T-helper 22 cell (primary cell): ENCODE measurements around the gene FARS2.

Experiments used
- DNase-seq: peaks from one replicate; pipeline ENCODE4 v3.0.0-alpha.2; 2020; ENCODE audit warnings: low read depth

The FARS2 gene

DNA sequence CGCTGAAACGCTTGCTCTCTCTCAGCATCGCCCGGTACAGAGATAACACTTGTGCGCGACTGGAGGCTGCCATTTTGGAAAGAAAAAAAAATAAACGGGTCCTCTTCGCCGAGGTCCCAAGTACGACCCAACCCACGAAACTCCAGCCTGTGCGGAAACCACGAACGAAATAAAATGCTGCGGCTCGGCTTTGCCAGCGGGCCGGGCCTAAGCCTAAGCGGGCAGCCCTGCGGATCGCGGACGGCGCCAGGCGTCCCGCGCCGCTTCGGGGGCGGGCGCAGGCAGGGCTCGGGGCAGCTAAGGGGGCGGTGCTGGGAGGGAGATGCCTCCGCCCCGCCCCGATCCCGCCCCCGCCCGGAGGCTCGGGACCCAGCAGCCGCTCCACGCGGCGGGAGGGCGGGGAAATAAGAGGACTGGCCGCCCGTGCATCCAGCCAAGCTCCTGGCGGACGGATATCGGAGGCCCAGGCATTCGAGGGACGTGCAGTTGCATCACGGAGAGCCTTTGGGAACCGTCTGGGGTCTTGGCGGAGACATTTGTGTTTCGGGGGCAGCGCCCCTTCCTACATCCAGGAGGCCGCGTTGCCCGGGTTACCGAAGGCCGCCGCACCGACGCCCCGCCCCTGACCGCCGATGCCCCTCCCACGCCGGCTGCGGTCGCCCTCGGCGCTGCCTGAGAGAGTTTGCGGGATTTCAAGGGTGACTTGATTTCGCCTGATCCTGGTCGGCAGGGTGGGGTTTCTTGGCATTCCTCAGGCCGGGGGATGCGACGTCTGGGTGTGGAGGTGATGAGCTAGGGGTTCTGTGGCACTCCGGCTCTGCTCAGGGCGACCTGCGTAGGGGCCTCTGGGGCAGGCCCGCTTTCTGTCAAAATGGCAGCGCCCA is at the start of gene FARS2, which contains the start of gene LYRM4:
FARS2 (plus strand) TSS at position 853 of the 884 bp plus-strand sequence.
LYRM4 (minus strand) TSS at position 290 of the 884 bp plus-strand sequence; CDS start at position 73, 217 bp downstream.
- DNase-seq = peak; percentile 80

GRCh38 chr6:5213836-5214235 is 47.5 kb upstream of the FARS2 start:
- DNase-seq = no peak

GRCh38 chr6:5214570-5215052 is 46.7 kb upstream of the FARS2 start:
- DNase-seq = no peak

GRCh38 chr6:5215159-5215558 is 46.2 kb upstream of the FARS2 start:
- DNase-seq = no peak

GRCh38 chr6:5215799-5216198 is 45.5 kb upstream of the FARS2 start:
- DNase-seq = no peak

DNA sequence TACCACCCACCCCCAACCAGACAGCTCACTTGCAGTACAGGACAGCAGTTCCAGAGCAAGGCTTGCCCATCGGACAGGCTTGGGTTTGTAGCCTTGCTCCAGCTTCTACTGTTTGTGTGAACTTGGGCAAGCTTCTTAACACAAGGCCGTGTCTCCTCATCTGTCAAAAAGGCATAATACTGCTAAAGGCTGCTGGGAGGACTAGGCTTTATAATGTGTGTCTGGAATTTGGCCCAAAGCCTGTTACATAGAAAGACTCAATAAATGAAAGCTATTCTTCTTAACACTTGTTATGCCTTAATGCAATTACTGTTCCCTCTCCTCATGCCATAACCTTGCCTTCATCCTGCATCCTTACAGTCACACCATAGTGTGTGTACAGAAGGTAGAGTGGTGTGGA is 44.0 kb upstream of the FARS2 start:
- no peak for DNase-seq

GRCh38 chr6:5219011-5219691 is 42.2 kb upstream of the FARS2 start:
- no peak for DNase-seq

GRCh38 chr6:5220443-5220842 is 40.9 kb upstream of the FARS2 start:
- DNase-seq = no peak

- DNase-seq = no peak
Measured at GRCh38 chr6:5223309-5223708, 38.0 kb upstream of the FARS2 start.

GRCh38 chr6:5229356-5229755 is 32.0 kb upstream of the FARS2 start:
- DNase-seq = no peak

- no peak for DNase-seq
Measured at GRCh38 chr6:5230081-5230480, 31.2 kb upstream of the FARS2 start.

GRCh38 chr6:5231289-5231688 is 30.0 kb upstream of the FARS2 start:
- DNase-seq = no peak

DNA sequence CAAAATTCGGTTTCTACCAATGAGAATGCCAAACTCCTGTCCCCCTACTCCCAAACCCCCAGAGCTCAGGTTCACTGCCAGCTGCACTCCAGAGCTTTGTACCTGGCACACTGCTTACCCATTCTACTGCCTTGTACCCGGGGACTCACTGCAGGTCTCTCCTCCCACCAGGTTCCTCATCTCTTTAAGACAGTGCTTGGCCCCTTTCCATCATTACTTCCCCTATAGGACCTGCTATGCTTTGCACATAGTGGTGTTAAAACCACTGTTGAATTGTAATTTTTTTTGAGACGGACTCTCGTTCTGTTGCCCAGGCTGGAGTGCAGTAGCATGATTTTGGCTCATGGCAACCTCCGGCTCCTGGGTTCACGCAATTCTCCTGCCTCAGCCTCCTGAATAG is 26.4 kb upstream of the FARS2 start:
- DNase-seq = no peak

GRCh38 chr6:5235830-5236229 is 25.5 kb upstream of the FARS2 start:
- no peak for DNase-seq

DNA sequence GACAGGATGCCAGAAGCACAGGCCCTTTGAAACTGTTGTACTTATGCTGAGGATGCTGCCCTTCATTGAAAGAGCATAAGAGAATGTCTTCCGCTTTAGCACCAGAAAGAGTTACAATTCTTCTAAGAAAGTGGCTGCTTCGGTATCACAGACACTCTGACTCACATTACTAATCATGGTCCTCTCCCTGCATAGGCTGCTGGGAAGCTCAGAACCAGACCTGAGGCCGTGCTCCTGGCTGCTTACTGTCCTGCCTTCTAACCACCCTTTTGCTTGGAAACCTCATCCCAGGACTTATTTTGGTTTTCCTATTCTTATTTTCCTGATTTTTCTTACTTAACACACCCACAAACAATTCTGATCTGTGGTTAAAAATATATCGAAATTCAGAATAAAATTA is 23.5 kb upstream of the FARS2 start:
- no peak for DNase-seq

DNA sequence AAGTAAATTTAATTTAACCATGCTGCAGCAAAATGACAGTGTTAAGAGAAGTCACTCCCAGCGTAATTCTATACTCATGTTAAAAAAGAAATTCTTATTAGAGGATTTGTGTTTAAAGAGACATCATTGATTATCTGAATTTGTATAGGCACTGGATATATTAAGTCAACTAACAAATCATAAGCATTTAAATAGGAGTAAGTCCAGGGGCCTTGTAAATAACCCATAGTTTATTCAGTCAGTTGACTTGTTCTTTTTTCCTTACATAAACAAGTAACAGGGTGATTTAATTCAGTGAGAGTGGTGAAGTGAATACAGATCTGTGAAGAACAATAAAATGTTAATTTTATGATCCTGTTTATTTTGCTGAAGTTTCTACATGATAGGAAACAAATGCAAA is 23.0 kb upstream of the FARS2 start:
- DNase-seq = no peak

- DNase-seq = no peak
Measured at GRCh38 chr6:5241252-5241651, 20.1 kb upstream of the FARS2 start.

- DNase-seq = no peak
Measured at GRCh38 chr6:5243069-5243468, 18.2 kb upstream of the FARS2 start.

DNA sequence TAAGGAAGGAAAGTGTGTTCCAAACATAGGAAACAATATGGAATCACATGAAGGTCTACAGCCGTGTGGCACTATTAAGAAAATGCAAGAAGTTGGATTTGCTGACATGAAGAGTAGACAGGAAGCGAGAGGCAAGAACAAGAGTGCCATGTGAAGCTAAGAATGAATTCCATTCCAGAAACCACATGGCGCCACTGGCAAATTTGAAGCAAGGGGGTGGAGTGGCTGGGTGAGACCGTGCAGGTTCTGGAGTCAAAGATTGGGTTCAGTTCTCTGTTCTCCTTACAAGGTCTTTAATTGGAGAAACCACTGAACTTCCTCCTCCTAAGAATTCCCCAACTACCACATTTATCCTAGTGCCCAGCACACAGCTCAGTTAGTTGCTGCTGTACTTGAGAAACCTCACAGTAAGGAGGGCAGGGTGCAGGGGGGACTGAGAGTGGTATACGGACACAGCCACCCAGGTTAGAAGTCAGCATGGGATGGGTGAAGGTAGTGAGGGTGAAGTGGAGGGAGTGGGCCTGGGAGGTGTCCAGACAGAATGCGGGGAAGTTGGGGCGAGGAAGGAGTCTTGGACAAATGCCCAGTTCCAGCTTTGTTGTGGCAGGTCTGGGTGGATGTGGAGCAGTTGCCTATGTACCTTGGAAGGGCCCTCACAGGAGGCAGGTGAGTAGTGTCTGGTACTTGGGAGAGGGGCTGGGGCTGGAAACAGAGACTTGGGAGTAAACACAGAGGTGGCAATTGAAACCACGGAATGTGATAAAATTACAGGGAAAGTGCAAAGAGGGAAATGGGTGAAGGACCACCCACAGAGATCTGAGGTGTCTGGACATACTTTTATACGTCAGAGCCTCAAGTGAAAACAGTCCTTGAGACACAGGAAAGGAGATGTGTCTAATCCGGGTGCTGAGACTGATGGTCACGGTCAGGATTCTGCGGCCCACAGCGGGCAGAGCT is 14.9 kb upstream of the FARS2 start:
- no peak for DNase-seq

GRCh38 chr6:5247201-5247600 is 14.1 kb upstream of the FARS2 start:
- DNase-seq = no peak

GRCh38 chr6:5248302-5249098 is 12.8 kb upstream of the FARS2 start:
- no peak for DNase-seq
